ENCODE data around the gene EPB41.

GRCh38 chr1:29125237-29125641 lies 210.9 kb downstream of the EPB41 start:
- no peak for TF ChIP-seq REST (IDR thresholded peaks at IDR 0.05; ENCODE audit: insufficient read depth in 1 of 2, low read depth in 2 of 2, low read length in 2 of 2)
- TF ChIP-seq TAF1 (IDR thresholded peaks at IDR 0.05; ENCODE audit: borderline replicate concordance, insufficient read depth, low read length) = no peak
- no peak for TF ChIP-seq SIN3A (IDR thresholded peaks at IDR 0.05; ENCODE audit: borderline replicate concordance, insufficient read depth, low read length)
